ENCODE data around the gene FCHO2. TPM values are rescaled to one million over a fixed set of nuclear protein-coding genes. Genes with fewer than 3 reads are reported as not detected.

Gene FCHO2
- total and polyA plus RNA-seq, 2 of the 4 experiments (the other 2 are of a cell fraction) = 6.1 to 23.5 TPM

DNA sequence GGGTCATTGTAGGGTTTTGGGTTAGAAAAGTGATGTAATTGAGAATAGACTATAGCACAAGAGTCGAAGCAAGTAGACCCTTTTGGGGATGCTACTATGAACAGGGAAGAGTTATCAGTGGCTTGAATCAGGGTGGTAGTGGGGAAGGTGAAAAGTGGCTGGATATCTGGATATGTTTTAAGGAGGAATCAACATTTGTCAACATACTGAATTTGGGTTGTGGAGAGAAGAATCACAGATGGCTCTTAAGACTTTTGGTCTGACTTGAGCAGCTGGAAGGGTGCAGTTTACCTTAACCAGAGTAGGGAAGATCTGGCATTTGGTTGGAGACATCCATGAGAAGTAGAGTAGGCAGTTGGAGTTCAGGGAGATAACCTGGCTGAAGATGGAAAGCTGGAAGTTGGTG lies 38.5 kb upstream of the FCHO2 start:
- BruUV-seq (replicated peaks) = no TSS peak
- H3K9me3 ChIP-seq (ENCODE audit: control insufficient read depth, insufficient read depth, low read length) = no peaks in the 10 kb centered on the region
- H3K79me1 ChIP-seq (ENCODE audit: low read depth in 1 of 2, low read length in 2 of 2) = no peaks in the 10 kb centered on the region
- H2AK5ac ChIP-seq (ENCODE audit: low read depth, low read length) = no peak overlapping the region
- H4K20me1 ChIP-seq (ENCODE audit: insufficient read depth, low read length) = no peaks in the 10 kb centered on the region
- no peak overlapping the region for H3K56ac ChIP-seq (ENCODE audit: extremely low read depth, insufficient read depth, low read length)
- H3K18ac ChIP-seq (ENCODE audit: low read depth, low read length) = no peak overlapping the region
- H3K9me1 ChIP-seq (ENCODE audit: insufficient read depth, low read length) = no peaks in the 10 kb centered on the region
- peaks cover 2% of the 10 kb centered on the region; the same call in 1 of the 2 replicates for H3K4me1 ChIP-seq (ENCODE audit: control insufficient read depth, insufficient read depth, low read length)
- ChIA-PET CTCF (interaction anchor here (0.6 kb wide), 1 partner anchor 33 kb away, joined by 5 read pairs; no protein-coding TSS in a partner anchor), POLR2A (ENCODE audit: unreplicated experiment) (no interaction called here)
- dilution Hi-C loops (cut with HindIII; ENCODE audit: low sequenced_read_pairs, unreplicated experiment) (no loop called here), in situ Hi-C loops (cut with MboI; ENCODE audit: low sequenced_read_pairs) (no loop called here), intact Hi-C loops (cut with micrococcal nuclease) (no loop called here)
- no peak overlapping the region for H2AFZ ChIP-seq (replicated peaks; ENCODE audit: low read length, poor library complexity)
- no peak overlapping the region for H3K4me2 ChIP-seq (ENCODE audit: low read depth, low read length)
- WGBS, 2 experiments (ENCODE audit: extremely low coverage in 2 of 2, insufficient read length in 1 of 2) = 100% methylated on average over 1 of the region's 1 CpG; no CpG with 5 or more reads in 1 of the 2 experiments
- no peak overlapping the region for H3K14ac ChIP-seq (replicated peaks; ENCODE audit: low read depth, low read length)
- H2BK20ac ChIP-seq (ENCODE audit: low read depth, low read length) = no peak overlapping the region
- no peak overlapping the region for H3K4ac ChIP-seq (ENCODE audit: low read depth, low read length)
- H4K91ac ChIP-seq (ENCODE audit: insufficient read depth, low read depth, low read length) = no peak overlapping the region
- H2BK120ac ChIP-seq (ENCODE audit: low read depth, low read length) = no peak overlapping the region
- no peak for ATAC-seq (ENCODE audit: low read depth)
- no peak overlapping the region for H3K27ac ChIP-seq (ENCODE audit: insufficient read depth, low read length)
- H4K8ac ChIP-seq (ENCODE audit: low read depth in 2 of 2, low read length in 2 of 2) = no peak overlapping the region
- H3K9ac ChIP-seq (ENCODE audit: low read depth, low read length) = no peak overlapping the region
- DNase-seq = no peak
- H3K36me3 ChIP-seq (ENCODE audit: control insufficient read depth, insufficient read depth, low read length) = 0 out of 2 replicates have a peak, but pooled peaks cover 1% of the 10 kb centered on the region
- H3K23ac ChIP-seq (ENCODE audit: low read depth, low read length) = no peak overlapping the region; the same call in 1 of the 2 replicates
- no peaks in the 10 kb centered on the region for H3K27me3 ChIP-seq (ENCODE audit: control insufficient read depth, insufficient read depth, low read length)
- no peak overlapping the region for H3K4me3 ChIP-seq (ENCODE audit: insufficient read depth, low read depth, low read length)
- no peak overlapping the region for H2BK5ac ChIP-seq (ENCODE audit: low read depth, low read length, poor library complexity, severe bottlenecking)
- H4K5ac ChIP-seq (ENCODE audit: low read depth, low read length) = no peak overlapping the region
- H2BK15ac ChIP-seq (ENCODE audit: low read depth, low read length) = no peak overlapping the region
- TF ChIP-seq FOS (IDR thresholded peaks at IDR 0.05; ENCODE audit: low read depth, low read length) = no peak
- TF ChIP-seq, protein P1, sequence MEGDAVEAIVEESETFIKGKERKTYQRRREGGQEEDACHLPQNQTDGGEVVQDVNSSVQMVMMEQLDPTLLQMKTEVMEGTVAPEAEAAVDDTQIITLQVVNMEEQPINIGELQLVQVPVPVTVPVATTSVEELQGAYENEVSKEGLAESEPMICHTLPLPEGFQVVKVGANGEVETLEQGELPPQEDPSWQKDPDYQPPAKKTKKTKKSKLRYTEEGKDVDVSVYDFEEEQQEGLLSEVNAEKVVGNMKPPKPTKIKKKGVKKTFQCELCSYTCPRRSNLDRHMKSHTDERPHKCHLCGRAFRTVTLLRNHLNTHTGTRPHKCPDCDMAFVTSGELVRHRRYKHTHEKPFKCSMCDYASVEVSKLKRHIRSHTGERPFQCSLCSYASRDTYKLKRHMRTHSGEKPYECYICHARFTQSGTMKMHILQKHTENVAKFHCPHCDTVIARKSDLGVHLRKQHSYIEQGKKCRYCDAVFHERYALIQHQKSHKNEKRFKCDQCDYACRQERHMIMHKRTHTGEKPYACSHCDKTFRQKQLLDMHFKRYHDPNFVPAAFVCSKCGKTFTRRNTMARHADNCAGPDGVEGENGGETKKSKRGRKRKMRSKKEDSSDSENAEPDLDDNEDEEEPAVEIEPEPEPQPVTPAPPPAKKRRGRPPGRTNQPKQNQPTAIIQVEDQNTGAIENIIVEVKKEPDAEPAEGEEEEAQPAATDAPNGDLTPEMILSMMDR (conservative IDR thresholded peaks at IDR 0.05; ENCODE audit: low read depth, low read length) = no peak
- H2AK9ac ChIP-seq (replicated peaks; ENCODE audit: low read depth, low read length, poor library complexity) = no peak overlapping the region

All from IMR-90 (cell line).